ENCODE results near the gene SMCR8. TPM values are rescaled to one million over a fixed set of nuclear protein-coding genes. Genes with fewer than 3 reads are reported as not detected.
A peak's percentile ranks its signal among the peaks of the same experiment; 100 is the strongest.
"Not testable (repeated sequence)": the region's sequence is repeated elsewhere in the genome, so short reads cannot be mapped to it uniquely, and the experiment has no call there.

Gene SMCR8
- total RNA-seq, 4 donors from 2014 or later: 13.2 to 24.7 (median 18.3) TPM

GRCh38 chr17:18328643-18329204 is 13.6 kb downstream of the SMCR8 start:
- Histone ChIP-seq H3K36me3 (peaks cover 0 to 97% (median 0%) of the 10 kb centered on the region in 3 donors), H3K4me3 (no peak overlapping the region), H3K9me3 (no peaks in the 10 kb centered on the region), H3K27ac (no peak overlapping the region), H3K4me1 (no peaks in the 10 kb centered on the region), H3K27me3 (no peaks in the 10 kb centered on the region)
- no peak for DNase-seq
- TF ChIP-seq CTCF (IDR thresholded peaks at IDR 0.05): no peak
- TF ChIP-seq POLR2A (IDR thresholded peaks at IDR 0.05): no peak

GRCh38 chr17:18331879-18332278 is 16.8 kb downstream of the SMCR8 start:
- Histone ChIP-seq H3K9me3 (no peaks in the 10 kb centered on the region), H3K4me1 (no peaks in the 10 kb centered on the region), H3K4me3 (no peak overlapping the region), H3K36me3 (peaks cover 0 to 97% (median 0%) of the 10 kb centered on the region in 3 donors), H3K27ac (no peak overlapping the region), H3K27me3 (no peaks in the 10 kb centered on the region)
- TF ChIP-seq CTCF (IDR thresholded peaks at IDR 0.05) (no peak), POLR2A (IDR thresholded peaks at IDR 0.05) (no peak)
- DNase-seq: peak in 2 of 3 donors; percentile 31 to 63

DNA sequence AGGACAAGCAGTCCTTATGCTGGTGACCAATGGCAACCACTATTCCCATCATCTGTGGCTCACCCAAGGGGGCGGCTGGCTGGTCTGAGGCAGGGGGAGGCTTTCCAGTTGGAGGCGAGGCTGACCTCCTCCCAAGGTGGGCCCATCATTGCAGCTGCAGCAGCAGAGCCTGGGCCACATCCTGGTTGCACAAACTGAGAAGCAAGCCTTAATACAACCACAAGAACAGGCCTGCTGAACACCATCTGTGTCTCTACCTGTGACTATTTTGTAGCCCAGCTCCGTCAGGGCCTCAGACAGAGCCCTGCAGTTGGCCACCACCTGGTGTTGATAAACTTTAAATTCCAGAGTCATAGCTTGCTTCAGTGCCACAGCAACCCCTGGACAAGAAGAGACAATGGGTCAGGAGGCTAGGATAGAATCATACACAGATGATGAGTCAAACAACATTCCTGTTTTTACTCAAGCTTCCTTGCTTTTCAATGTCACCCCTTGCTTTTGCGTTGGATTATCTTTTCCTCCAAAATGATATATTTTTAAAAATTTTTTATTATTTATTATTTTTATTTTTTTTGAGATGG is 17.9 kb downstream of the SMCR8 start:
- no peak for TF ChIP-seq POLR2A (IDR thresholded peaks at IDR 0.05)
- no peak for TF ChIP-seq CTCF (IDR thresholded peaks at IDR 0.05)
- no peaks in the 10 kb centered on the region for H3K27me3 ChIP-seq
- H3K4me3 ChIP-seq: no peak overlapping the region
- no peaks in the 10 kb centered on the region for H3K4me1 ChIP-seq
- H3K9me3 ChIP-seq: no peaks in the 10 kb centered on the region
- H3K27ac ChIP-seq: no peak overlapping the region
- no peak for DNase-seq
- H3K36me3 ChIP-seq: peaks cover 0 to 92% (median 0%) of the 10 kb centered on the region in 3 donors

DNA sequence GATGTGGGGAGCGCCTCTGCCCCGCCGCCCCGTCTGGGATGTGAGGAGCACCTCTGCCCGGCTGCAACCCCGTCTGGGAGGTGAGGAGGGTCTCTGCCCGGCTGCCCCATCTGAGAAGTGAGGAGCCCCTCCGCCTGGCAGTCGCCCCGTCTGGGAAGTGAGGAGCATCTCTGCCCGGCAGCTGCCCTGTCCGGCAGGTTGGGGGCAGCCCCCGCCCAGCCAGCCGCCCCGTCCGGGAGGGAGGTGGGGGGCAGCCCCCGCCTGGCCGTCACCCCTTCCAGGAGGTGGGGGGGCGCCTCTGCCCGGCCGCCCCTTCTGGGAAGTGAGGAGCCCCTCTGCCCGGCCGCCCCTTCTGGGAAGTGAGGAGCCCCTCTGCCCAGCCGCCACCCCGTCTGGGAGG is 23.1 kb downstream of the SMCR8 start:
- not testable (repeated sequence) for H3K9me3 ChIP-seq, DNase-seq, H3K27ac ChIP-seq, H3K4me1 ChIP-seq, H3K27me3 ChIP-seq, H3K4me3 ChIP-seq
- H3K36me3 ChIP-seq: peaks cover 0 to 78% (median 0%) of the 10 kb centered on the region in 3 donors

DNA sequence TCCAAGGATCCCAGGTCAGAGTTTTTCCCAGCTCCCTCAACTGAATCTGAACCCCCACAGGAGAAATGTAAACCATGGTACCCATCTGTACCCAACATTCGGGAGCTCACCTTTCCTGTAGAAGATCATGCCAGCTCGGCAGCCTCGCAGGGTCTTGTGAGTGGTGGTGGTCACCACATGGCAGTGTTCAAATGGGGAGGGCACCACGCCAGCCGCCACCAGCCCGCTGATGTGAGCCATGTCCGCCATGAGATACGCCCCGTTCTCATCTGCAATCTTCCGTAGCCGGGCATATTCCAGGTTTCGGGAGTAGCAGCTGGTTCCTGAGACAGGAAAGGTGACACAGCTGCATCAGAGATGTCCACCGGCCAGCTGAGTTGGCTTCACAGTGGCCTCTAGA is 24.8 kb downstream of the SMCR8 start:
- Histone ChIP-seq H3K36me3 (peaks cover 0 to 70% (median 0%) of the 10 kb centered on the region in 3 donors), H3K27me3 (no peaks in the 10 kb centered on the region), H3K4me3 (no peak overlapping the region), H3K4me1 (no peaks in the 10 kb centered on the region), H3K27ac (no peak overlapping the region), H3K9me3 (no peaks in the 10 kb centered on the region)
- TF ChIP-seq POLR2A (IDR thresholded peaks at IDR 0.05) (no peak), CTCF (IDR thresholded peaks at IDR 0.05) (no peak)
- DNase-seq: no peak

- Histone ChIP-seq H3K4me1 (no peaks in the 10 kb centered on the region), H3K9me3 (no peaks in the 10 kb centered on the region), H3K27ac (no peak overlapping the region), H3K36me3 (peaks cover 0 to 84% (median 0%) of the 10 kb centered on the region in 3 donors), H3K4me3 (no peak overlapping the region), H3K27me3 (no peaks in the 10 kb centered on the region)
- TF ChIP-seq POLR2A (IDR thresholded peaks at IDR 0.05) (no peak), CTCF (IDR thresholded peaks at IDR 0.05) (no peak)
- no peak for DNase-seq
These were observed 28.9 kb downstream of the SMCR8 start for GRCh38 chr17:18344021-18344420.
